B cell (primary cell): ENCODE results near the gene TFCP2.

ENCODE experiments used
- CTCF ChIP-seq: fragments of 200-600 bp; IDR thresholded peaks from one replicate; pipeline ENCODE4 v1.8.0; 2022; ENCODE audit warnings: antibody characterized with exemption, mild to moderate bottlenecking
- EZH2 ChIP-seq: IDR thresholded peaks from 2 replicates; pipeline ENCODE4 v1.6.1; 2012; ENCODE audit warnings: borderline replicate concordance, low read depth, mild to moderate bottlenecking, moderate library complexity, low read length; ENCODE audit not compliant: insufficient read depth, poor library complexity, severe bottlenecking

- TF ChIP-seq CTCF = no peak
- no peak for TF ChIP-seq EZH2
Observed at GRCh38 chr12:51181558-51181957, 8.6 kb upstream of the TFCP2 start.
